ENCODE data around the gene EFL1. TPM values are rescaled to one million over a fixed set of nuclear protein-coding genes. Genes with fewer than 3 reads are reported as not detected.
"Not testable (repeated sequence)": the region's sequence is repeated elsewhere in the genome, so short reads cannot be mapped to it uniquely, and the experiment has no call there.

EFL1 gene
- total RNA-seq, 1 experiment from 2014 or later = 25.6 TPM

DNA sequence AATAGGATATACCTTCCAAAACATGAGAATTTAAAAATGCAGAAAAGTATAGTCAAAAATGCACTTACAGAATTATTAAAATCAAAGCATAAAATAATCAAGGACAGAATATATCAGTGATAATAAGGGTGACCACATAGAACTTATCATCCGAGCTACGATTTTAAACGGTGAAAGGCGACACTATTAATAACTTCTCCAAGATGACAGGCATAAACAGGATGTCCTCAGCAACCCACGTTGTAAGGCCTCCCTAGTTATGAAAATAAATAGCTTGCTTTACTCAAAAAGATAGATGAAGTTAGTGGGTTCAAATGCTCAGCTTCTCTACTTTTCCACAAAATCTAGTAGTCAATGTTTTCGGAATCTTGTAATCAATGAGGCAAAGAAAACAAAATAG is 68.0 kb downstream of the EFL1 start:
- H3K36me3 ChIP-seq; H3K4me1 ChIP-seq; H3K9me3 ChIP-seq (replicated peaks); H3K27me3 ChIP-seq; H3K4me3 ChIP-seq: not testable (repeated sequence)
- peak overlapping the region; percentile 18; the same call in 1 of the 2 replicates for H3K27ac ChIP-seq
- DNase-seq = peak in 1 of 2 experiments; percentile 53

DNA sequence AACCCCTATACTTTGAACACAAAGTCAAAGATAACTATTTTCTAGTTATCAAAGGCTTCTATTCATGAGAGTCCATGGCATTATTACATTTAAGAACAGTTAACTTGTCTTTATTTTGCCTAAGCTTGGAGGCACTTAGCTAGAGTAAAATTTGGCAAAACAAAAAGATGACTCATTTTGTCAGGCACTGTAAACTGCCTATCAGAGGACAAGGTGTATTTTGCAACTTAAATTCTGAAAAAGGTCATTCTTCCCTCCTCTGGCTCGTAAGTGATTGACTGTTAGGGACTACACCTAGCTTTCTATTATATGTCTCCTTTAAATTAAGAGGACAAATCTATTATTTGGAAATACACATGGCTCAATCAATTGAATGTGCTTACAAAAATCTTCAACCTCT is 69.1 kb downstream of the EFL1 start:
- not testable (repeated sequence) for H3K9me3 ChIP-seq (replicated peaks); H3K27ac ChIP-seq; H3K27me3 ChIP-seq; H3K4me1 ChIP-seq; DNase-seq; H3K36me3 ChIP-seq; H3K4me3 ChIP-seq

DNA sequence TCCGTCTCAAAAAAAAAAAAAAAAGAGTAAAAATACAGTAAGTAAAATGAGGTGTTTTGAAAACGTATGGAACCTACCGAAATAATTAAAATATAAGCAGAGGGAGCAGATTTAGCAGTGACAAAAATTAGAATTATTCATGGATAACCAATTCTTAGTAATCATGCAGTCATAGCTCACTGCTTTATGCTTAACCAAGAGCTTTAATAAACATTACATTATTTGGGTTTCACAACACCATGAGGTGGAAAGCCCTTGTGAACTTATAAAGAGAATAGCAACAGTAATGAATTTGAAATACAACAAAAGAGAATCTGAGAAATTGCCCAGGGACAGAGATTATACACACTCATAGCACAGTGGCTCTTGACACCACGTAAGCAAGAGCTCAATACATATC is 70.1 kb downstream of the EFL1 start:
- H3K36me3 ChIP-seq; DNase-seq; H3K9me3 ChIP-seq (replicated peaks); H3K4me1 ChIP-seq; H3K4me3 ChIP-seq; H3K27ac ChIP-seq; H3K27me3 ChIP-seq: not testable (repeated sequence)

DNA sequence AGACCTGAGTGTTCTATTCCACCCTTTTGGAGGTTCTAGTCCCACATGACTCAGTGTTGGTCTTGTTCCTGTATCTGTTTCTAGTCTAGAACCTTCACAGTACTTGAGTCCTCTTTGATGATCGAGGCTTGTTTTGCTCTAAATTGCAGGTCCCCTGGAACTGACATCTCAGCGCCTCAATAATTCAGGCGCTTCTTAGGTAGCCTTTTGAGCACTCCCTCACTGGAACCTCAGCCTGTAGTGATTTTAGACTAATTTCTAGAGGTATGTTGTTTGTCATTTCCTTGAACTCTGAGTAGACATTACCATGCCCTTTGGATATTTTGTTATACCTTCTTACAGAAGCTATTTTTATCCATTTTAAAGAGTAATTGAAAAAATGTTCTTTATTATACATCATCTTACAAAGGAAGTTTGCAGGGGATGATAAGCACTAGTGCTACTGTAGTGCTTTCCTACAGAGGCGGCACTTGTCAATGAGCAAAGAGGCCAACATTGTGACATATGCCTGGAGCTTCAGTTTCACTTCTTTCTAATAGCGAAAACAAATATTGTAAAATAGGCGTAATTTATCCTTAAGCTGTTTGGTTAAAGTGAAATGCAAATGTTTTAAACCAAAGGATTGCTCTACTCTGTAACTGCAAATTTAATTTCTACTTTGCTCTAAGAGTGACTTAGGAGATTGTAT is 75.7 kb downstream of the EFL1 start:
- no peak for DNase-seq
- Histone ChIP-seq H3K27me3 (no peaks in the 10 kb centered on the region), H3K27ac (no peak overlapping the region)

DNA sequence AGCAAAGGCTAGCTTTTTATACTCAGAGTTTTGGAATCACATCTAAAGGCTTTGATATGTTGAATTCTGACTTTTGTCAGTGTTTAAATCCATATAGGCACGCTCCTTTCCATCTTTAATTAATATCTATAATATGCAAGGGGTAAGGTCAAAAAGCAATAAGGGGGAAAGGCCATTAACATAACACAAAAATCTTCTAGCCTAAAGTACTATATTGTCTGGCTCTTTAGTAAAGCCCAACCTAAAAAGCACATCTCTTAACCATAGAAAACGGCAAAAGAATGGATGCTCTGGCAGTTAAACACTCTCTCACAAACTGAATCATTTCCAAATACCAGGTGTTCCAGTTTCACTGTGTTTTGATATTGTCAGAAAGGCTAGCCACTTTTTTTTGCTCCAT is 76.4 kb downstream of the EFL1 start:
- Histone ChIP-seq H3K4me1 (peaks cover 24% of the 10 kb centered on the region), H3K27me3 (no peaks in the 10 kb centered on the region), H3K36me3 (no peaks in the 10 kb centered on the region), H3K9me3 (replicated peaks) (no peaks in the 10 kb centered on the region), H3K4me3 (no peak overlapping the region), H3K27ac (no peak overlapping the region)
- no peak for DNase-seq

More for the DNA sequence above, 75.7 kb downstream of the EFL1 start:
- Histone ChIP-seq H3K4me3 (no peak overlapping the region), H3K4me1 (peaks cover 24% of the 10 kb centered on the region), H3K9me3 (replicated peaks) (no peaks in the 10 kb centered on the region), H3K36me3 (no peaks in the 10 kb centered on the region)

DNA sequence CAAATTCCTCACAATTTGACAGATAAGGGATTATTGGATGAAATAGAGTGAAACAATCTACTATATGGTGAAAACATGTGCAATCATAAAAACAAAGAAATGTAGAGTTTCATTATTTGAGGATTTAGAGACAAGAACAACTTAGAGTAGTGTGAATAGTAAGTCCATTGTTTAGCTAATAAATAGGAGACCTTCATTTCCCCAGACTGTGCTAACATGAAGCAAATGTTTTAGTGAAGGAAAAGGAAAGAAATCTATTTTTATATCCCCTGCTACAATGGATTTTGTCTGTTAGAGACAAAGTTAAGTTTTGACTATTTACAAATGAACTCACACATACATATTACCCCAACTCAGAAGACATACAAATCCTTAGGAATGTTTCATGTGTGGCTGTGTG is 77.8 kb downstream of the EFL1 start:
- H3K36me3 ChIP-seq = no peaks in the 10 kb centered on the region
- no peak for DNase-seq
- H3K27ac ChIP-seq = no peak overlapping the region
- H3K4me3 ChIP-seq = no peak overlapping the region
- peaks cover 22% of the 10 kb centered on the region for H3K4me1 ChIP-seq
- H3K9me3 ChIP-seq (replicated peaks) = no peaks in the 10 kb centered on the region
- H3K27me3 ChIP-seq = no peaks in the 10 kb centered on the region

DNA sequence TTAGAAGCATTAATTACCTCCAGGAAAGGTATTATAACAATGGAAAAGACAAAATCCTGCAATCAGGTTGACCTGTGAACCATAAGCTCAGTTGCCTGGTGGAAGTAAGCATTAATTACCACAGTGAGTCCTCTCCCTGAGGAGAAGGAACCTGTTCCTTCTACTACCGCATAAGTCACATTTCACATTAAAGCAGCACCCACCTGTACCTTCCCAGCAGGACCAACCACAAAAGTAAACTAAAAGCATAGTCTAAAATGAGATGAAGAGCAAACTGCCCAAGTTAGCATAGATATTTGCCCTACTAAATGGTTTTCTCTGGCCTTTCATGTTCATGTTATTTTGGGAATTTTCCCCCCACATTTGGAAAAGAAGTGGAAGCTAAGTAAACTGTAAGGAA is 78.2 kb downstream of the EFL1 start:
- no peaks in the 10 kb centered on the region for H3K27me3 ChIP-seq
- no peak overlapping the region for H3K4me3 ChIP-seq
- DNase-seq = no peak
- H3K36me3 ChIP-seq = no peaks in the 10 kb centered on the region
- no peaks in the 10 kb centered on the region for H3K9me3 ChIP-seq (replicated peaks)
- H3K27ac ChIP-seq = no peak overlapping the region
- peaks cover 22% of the 10 kb centered on the region for H3K4me1 ChIP-seq

DNA sequence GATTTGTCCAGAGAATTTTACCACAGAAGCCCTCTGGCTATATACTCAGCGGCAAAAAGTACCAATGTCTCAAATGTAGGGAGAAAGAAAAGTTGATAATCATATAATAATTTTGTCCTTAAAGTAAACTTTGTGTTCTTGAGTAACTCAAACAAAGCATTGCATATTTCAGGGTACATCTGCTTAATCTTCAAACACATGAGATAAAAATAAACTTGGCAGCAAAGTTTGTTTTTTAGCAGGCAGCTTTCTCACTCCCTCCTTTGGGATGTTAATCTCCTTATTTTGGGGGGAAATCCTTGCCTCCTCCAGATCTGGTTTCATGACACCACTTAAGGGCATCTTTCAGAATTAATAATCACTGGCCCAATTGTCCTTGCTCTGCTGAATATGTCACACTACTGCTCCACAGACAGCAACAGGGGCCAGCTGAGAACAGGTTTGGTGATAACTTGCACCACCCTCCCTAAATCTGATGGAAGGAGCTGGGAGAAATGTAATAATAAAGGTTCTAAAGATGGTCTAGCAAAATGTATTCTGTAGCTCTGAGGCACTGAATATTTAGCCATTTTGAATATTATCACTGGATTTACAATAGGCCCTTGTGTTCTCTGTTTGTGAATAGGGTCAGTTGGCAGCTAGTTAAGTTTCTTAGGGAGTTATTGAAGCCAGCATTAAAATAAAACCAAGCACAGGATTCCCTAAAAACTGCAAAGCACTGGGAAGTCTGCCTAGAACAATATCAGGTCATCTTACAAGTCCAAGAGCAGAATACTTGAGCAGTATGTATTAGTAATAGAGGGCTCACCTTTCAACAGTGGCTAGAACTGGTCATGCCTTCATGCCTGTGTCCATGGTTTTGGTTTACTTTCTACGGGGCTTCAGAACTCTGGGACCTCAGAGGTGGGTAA is 79.2 kb downstream of the EFL1 start:
- Histone ChIP-seq H3K36me3 (no peaks in the 10 kb centered on the region), H3K9me3 (replicated peaks) (no peaks in the 10 kb centered on the region), H3K27ac (no peak overlapping the region), H3K4me1 (peaks cover 22% of the 10 kb centered on the region), H3K27me3 (no peaks in the 10 kb centered on the region), H3K4me3 (no peak overlapping the region)
- DNase-seq = peak in 1 of 2 experiments; percentile 47

DNA sequence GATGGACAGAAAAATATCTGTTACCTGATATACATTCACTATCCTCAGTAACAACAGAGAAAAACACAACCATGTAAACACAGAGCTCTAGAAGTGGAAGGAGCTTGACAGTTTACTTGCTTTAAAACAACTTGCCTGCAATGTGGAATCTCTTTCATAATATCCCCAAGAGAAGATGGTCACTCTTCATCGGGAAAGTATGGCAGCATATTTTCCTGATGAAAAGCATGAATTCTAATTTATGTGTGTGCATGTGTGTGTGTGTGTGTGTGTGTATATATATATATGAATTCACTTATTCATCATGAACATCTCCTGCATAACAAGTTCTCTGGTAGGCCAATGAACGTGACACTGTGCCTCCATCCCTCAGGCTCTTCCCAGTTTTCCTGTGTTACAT is 81.2 kb downstream of the EFL1 start:
- Histone ChIP-seq H3K36me3 (no peaks in the 10 kb centered on the region), H3K9me3 (replicated peaks) (no peaks in the 10 kb centered on the region), H3K27ac (no peak overlapping the region), H3K4me1 (peaks cover 25% of the 10 kb centered on the region), H3K27me3 (no peaks in the 10 kb centered on the region), H3K4me3 (no peak overlapping the region)
- DNase-seq = no peak

DNA sequence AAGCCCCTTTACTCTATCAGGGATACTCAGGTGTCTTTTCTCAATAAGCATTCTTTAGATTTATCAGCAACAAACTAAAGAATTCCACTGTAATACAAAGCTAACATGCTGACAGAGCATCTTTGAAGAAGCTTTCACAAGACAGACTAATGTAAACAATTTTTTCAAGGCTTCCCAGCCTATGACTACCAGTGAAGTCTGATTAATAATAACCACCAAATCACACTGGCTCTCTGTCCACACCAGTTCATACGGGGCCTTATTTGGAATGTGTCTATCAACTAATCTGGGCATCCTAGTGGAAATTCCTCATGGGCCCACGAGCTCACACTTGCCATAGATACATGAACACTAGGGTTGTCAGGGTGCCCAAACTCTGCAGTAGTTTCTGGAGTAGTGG is 84.5 kb downstream of the EFL1 start:
- H3K4me3 ChIP-seq = no peak overlapping the region
- peaks cover 6% of the 10 kb centered on the region for H3K4me1 ChIP-seq
- H3K36me3 ChIP-seq = no peaks in the 10 kb centered on the region
- H3K9me3 ChIP-seq (replicated peaks) = no peaks in the 10 kb centered on the region
- no peak for DNase-seq
- no peaks in the 10 kb centered on the region for H3K27me3 ChIP-seq
- H3K27ac ChIP-seq = no peak overlapping the region

DNA sequence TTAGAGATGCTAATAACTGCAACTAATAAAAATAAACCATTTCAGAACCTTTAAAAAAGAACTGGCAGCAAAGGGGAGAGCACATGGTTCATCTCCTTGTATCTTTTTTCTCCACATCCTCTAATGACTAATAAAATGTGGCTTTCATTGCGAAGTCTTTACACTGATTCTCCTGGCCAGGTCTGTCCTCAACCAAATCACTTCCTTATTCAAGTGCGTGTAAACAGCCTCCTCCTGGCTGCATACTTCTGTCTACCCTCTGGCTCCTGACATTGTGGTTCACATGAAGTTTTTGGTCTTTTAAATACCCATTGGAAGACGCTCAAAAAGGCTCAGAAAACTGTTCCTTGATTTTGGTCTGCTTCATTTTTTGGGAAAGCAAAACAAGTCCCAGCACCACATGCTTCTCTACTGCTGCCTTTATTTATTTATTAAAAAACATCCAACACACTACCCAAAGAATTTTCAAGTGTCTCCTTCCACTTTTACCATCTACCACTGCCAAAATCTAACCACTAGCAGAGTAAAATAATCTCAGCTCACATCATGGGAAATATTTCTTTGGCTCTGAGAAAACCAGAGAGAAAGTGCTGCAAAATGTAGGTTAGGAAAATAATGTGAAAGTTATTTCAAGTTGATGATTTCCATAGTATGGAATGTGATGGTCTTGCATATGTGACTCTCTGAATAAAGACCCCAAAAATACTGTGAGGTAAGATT is 85.1 kb downstream of the EFL1 start:
- Histone ChIP-seq H3K27ac (no peak overlapping the region), H3K9me3 (replicated peaks) (no peaks in the 10 kb centered on the region), H3K4me3 (no peak overlapping the region), H3K27me3 (no peaks in the 10 kb centered on the region), H3K36me3 (no peaks in the 10 kb centered on the region), H3K4me1 (peaks cover 3% of the 10 kb centered on the region; the same call in 1 of the 2 replicates)
- DNase-seq = no peak

DNA sequence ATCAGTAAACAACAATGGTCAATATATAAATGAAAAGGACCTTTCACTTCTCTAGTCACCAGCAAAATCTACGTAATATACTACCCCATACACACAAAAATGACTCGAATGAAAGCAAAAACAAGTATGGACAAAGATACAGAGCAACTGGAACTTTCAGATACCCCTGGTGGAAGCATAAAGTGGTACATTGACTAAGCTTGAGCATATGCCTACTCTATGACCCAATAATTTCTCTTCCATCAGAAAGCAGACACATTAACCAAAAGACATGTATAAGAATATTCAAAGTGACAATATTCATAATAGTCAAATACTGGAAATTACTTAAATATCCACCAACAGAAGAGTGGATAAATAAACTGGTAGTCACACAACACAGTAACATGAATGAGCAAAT is 86.0 kb downstream of the EFL1 start:
- Histone ChIP-seq H3K4me1 (peaks cover 3% of the 10 kb centered on the region; the same call in 1 of the 2 replicates), H3K27me3 (no peaks in the 10 kb centered on the region), H3K9me3 (replicated peaks) (no peaks in the 10 kb centered on the region), H3K4me3 (no peak overlapping the region), H3K36me3 (no peaks in the 10 kb centered on the region), H3K27ac (no peak overlapping the region)
- DNase-seq = no peak

DNA sequence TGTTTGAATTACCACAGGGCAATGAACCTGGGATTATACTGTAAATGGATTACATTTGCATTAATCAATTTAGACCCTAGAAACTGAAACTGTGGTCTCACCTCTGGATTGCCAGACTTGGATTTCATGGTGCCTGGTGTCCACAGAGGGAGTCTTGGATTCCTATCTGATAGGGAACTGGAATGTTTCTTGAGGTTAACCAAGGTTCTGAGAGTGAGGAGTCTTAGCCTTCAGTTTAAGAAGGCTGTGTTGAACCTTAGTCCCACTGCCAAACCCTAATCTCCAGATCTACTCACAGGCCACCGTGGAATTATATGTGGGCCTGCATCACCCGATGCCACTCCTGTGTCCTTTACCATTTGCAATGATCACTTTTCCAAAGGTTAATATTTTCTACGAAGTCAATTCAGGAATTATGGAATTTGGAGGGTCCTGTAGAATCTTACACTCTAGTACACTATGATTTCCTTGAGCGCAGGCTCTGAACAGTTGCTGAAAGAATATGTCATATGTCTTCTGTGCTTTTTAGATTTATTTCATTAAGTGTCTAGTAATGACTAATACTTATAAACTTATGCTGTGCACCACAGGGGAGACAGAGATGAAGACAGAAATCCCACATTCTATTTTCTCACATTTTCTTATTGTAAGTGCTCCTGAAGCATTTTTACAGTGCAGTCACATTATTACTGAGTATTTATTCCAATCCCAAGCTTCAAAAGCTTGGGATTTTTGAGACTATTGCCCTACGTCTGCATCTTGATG is 87.9 kb downstream of the EFL1 start:
- DNase-seq = no peak
- Histone ChIP-seq H3K36me3 (no peaks in the 10 kb centered on the region), H3K27me3 (no peaks in the 10 kb centered on the region), H3K9me3 (replicated peaks) (no peaks in the 10 kb centered on the region), H3K4me1 (peaks cover 3% of the 10 kb centered on the region; the same call in 1 of the 2 replicates), H3K4me3 (no peak overlapping the region), H3K27ac (no peak overlapping the region)

DNA sequence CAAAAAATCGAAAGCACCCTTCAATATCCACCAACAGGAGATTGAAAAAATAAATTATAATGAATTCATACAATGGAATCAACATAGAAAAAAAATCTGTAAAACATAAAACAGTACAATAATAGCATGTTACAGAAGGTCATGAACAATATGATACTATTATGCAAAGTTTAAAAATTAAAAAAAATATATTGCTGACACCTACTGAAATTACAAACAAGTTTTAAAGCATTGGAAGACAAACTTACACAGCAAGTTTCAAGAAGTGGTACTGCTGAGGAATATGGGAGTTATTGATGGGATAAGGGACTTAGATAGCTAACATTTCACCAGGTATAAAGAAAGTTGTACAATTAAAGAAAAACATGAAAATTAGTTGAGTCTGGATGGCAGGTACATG is 89.4 kb downstream of the EFL1 start:
- Histone ChIP-seq H3K27ac (no peak overlapping the region), H3K9me3 (replicated peaks) (no peaks in the 10 kb centered on the region), H3K36me3 (no peaks in the 10 kb centered on the region), H3K4me1 (peaks cover 3% of the 10 kb centered on the region; the same call in 1 of the 2 replicates), H3K4me3 (no peak overlapping the region), H3K27me3 (no peaks in the 10 kb centered on the region)
- DNase-seq = no peak
